GM12801 (cell line): Measurements from ENCODE around the gene PDE7B.

Experiments
- TF ChIP-seq, protein P1 (sequence below): IDR thresholded peaks from one replicate; pipeline ENCODE4 v1.5.1; 2011; ENCODE audit warnings: control low read depth; ENCODE audit not compliant: insufficient read length; ENCODE audit errors: extremely low read depth

PDE7B gene

DNA sequence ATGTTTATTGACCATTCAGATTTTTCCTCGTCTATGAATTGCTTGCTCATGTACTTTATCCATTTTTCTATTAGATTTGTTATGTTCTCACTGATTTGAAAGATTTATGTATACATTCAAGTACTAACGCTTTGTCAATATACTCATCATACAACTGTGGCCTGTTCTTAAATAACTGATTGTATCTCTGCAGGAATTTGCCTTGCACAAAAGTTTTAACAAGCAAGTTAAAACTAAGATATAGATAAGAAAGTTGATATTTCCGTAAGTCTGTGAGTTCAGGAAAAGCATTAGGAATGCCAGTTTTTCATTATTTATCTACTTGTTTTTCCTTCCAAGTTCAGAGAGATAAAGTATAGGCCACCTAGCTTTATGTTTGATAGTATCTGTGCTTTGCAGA, 95.2 kb downstream of the PDE7B start:
- TF ChIP-seq, protein P1, sequence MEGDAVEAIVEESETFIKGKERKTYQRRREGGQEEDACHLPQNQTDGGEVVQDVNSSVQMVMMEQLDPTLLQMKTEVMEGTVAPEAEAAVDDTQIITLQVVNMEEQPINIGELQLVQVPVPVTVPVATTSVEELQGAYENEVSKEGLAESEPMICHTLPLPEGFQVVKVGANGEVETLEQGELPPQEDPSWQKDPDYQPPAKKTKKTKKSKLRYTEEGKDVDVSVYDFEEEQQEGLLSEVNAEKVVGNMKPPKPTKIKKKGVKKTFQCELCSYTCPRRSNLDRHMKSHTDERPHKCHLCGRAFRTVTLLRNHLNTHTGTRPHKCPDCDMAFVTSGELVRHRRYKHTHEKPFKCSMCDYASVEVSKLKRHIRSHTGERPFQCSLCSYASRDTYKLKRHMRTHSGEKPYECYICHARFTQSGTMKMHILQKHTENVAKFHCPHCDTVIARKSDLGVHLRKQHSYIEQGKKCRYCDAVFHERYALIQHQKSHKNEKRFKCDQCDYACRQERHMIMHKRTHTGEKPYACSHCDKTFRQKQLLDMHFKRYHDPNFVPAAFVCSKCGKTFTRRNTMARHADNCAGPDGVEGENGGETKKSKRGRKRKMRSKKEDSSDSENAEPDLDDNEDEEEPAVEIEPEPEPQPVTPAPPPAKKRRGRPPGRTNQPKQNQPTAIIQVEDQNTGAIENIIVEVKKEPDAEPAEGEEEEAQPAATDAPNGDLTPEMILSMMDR: no peak

GRCh38 chr6:135950669-135951068, 99.2 kb downstream of the PDE7B start:
- TF ChIP-seq, protein P1: no peak

DNA sequence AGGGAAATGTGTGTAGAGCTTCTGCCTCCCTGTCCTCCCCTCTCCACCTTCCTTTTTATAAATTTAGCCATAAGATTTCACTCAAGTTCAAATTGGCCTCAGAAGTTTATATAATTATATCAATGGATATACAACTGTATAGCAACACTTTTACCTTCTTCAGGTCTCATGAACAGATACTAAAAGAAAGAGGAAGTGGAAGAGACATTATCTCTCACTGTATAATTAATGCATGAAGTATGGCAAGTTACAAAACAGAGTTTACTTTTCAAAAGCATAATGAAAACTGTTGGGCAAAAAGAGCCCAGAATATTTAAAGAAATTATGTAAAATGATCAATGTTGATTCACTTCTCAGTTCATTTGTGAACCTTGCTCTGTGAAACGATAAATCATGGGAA, 99.7 kb downstream of the PDE7B start:
- TF ChIP-seq, protein P1: no peak

GRCh38 chr6:135953818-135954217, 102.3 kb downstream of the PDE7B start:
- TF ChIP-seq, protein P1: no peak

GRCh38 chr6:135955099-135955498, 103.6 kb downstream of the PDE7B start:
- TF ChIP-seq, protein P1: no peak

DNA sequence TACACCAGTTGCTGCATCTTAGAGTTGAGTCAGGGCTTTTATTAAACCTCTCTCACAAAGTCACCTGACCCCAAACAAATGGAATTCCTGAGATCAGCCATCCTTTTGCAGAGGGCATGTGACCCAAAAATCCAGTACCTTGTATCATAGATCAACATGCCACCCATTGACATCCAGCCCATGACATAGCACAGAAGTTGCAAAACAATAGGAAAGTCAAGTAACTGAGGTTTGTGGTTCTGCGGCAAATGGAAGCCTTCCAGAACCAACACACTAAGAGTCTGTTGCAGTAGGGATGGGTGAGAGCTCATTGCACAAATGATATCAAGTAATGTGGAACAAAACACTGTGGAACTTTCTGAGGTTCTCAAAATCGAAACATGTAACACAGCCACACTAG, 111.2 kb downstream of the PDE7B start:
- TF ChIP-seq, protein P1: no peak

DNA sequence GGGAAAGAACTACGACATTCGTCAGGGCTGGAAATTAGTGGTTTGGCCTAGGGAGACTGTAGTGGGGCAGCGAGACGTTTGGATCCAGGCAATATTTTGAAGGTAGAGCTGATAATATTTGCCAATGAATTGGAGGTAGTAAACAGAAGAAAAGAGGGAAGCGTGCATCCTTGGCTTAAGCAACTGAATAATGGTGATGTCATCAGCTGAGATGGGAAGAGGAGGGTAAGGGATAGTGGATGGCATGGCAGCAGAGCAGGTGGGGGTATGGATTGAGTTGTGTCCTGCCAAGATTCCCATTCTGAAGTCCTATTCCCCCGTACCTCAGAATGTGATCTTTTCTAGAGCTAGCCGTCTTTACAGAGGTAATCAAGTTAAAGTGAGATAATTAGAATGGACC, 119.2 kb downstream of the PDE7B start:
- TF ChIP-seq, protein P1: no peak

DNA sequence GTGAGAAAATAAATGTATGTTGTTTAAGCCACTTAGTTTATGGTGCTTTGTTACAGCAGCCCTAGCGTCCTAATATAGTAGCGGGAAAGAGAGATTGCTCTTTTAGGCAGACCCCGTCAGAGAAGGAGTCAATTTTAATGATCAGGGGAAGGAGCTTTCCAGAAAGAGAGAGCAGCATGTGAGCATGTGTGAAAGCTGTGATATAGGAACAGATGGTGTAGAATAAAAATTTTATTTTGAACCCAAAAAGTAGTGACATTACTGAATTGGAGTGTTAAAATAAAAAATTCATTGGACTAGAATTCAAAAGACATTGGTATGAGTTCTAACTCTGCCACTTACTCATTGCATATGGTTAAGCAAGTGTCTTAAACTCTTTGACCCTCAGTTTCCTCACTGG, 119.8 kb downstream of the PDE7B start:
- TF ChIP-seq, protein P1: no peak
